H1 (cell line): ENCODE data around the gene MYL6. TPM values are rescaled to one million over a fixed set of nuclear protein-coding genes. Genes with fewer than 3 reads are reported as not detected.
A peak's percentile ranks its signal among the peaks of the same experiment; 100 is the strongest.

Experiments used
- CTCF ChIA-PET: fragments of 300-600 bp; sonication (Branson Sonifier 250); formaldehyde crosslinking; loops from one replicate; lab custom pipeline; 2021; ENCODE audit not compliant: partially characterized antibody; lab: Charles Lee
- POLR2A ChIA-PET: fragments of 300-600 bp; sonication (Branson Sonifier 250); formaldehyde crosslinking; loops from one replicate; lab custom pipeline; 2021; ENCODE audit warnings: inconsistent platforms; ENCODE audit not compliant: partially characterized antibody; lab: Charles Lee
- DNase-seq, 2 experiments: peaks; one replicate each; pipeline versions ENCODE4 v3.0.0 to v3.0.0-alpha.2; 2010 to 2022; ENCODE audit warnings: low spot score in 2 of 2, low read depth in 1 of 2, mixed read lengths in 1 of 2
- FAIRE-seq: peaks from 2 replicates; lab custom pipeline; 2011; peaks lifted over from hg19 to GRCh38; lab: Jason Lieb, UNC
- H2AFZ ChIP-seq: 2 replicates; pipeline ENCODE4 v1.8.1; 2012; ENCODE audit warnings: low read length, inconsistent platforms
- H2AK5ac ChIP-seq: 2 replicates; pipeline ENCODE4 v1.6.1; 2013; ENCODE audit warnings: low read depth, low read length
- H2BK120ac ChIP-seq: replicated peaks from 2 replicates; pipeline ENCODE3; 2013; ENCODE audit warnings: low read depth, low read length, inconsistent platforms
- H2BK12ac ChIP-seq: 2 replicates; pipeline ENCODE4 v1.6.1; 2013; ENCODE audit warnings: low read depth, low read length
- H2BK15ac ChIP-seq: 2 replicates; pipeline ENCODE4 v1.6.1; 2013; ENCODE audit warnings: low read length
- H2BK20ac ChIP-seq: 2 replicates; pipeline ENCODE4 v1.6.1; 2013; ENCODE audit warnings: low read length
- H2BK5ac ChIP-seq: 2 replicates; pipeline ENCODE4 v1.6.1; 2013; ENCODE audit warnings: low read depth, low read length
- H3K14ac ChIP-seq: 2 replicates; pipeline ENCODE4 v1.6.1; 2013; ENCODE audit warnings: inconsistent platforms; ENCODE audit not compliant: insufficient read length
- H3K18ac ChIP-seq: 2 replicates; pipeline ENCODE4 v1.6.1; 2013; ENCODE audit warnings: low read length; ENCODE audit errors: extremely low read depth
- H3K23ac ChIP-seq: 2 replicates; pipeline ENCODE4 v1.6.1; 2013; ENCODE audit warnings: inconsistent platforms; ENCODE audit not compliant: insufficient read length
- H3K23me2 ChIP-seq: 2 replicates; pipeline ENCODE4 v1.6.1; 2013; ENCODE audit warnings: low read depth, low read length
- H3K27ac ChIP-seq: 2 replicates; pipeline ENCODE4 v1.6.1; 2011; ENCODE audit warnings: low read depth, low read length, inconsistent platforms
- H3K27me3 ChIP-seq, 4 experiments: replicated peaks in 1 of 4; 1 replicate in 1 of 4; 2 replicates in 3 of 4; pipeline versions ENCODE4 v1.6.1 to v1.8.1; 2011 to 2013; ENCODE audit warnings: low read length in 3 of 4, mild to moderate bottlenecking in 3 of 4, inconsistent platforms in 2 of 4, mixed read lengths in 2 of 4, moderate library complexity in 1 of 4; ENCODE audit not compliant: control insufficient read depth in 3 of 4, insufficient read depth in 3 of 4; ENCODE audit errors: extremely low read depth in 1 of 4
- H3K36me3 ChIP-seq, 4 experiments: 2 replicates each; pipeline versions ENCODE4 v1.6.1 to v1.8.1; 2011 to 2013; ENCODE audit warnings: mild to moderate bottlenecking in 4 of 4, low read length in 3 of 4, moderate library complexity in 2 of 4, control low read depth in 1 of 4, inconsistent platforms in 1 of 4; ENCODE audit not compliant: insufficient read depth in 4 of 4, control insufficient read depth in 2 of 4
- H3K4ac ChIP-seq: replicated peaks from 2 replicates; pipeline ENCODE3; 2013; ENCODE audit warnings: low read length, low read depth, mixed read lengths, inconsistent platforms; ENCODE audit not compliant: insufficient read length
- H3K4me1 ChIP-seq, 4 experiments: replicated peaks in 1 of 4; 1 replicate in 1 of 4; 2 replicates in 3 of 4; pipeline versions ENCODE4 v1.6.1 to v1.8.1; 2011 to 2013; ENCODE audit warnings: low read length in 3 of 4, inconsistent platforms in 2 of 4, mixed read lengths in 1 of 4; ENCODE audit not compliant: insufficient read depth in 4 of 4, control insufficient read depth in 3 of 4
- H3K4me2 ChIP-seq, 2 experiments: 2 replicates each; pipeline versions ENCODE4 v1.6.1 to v1.8.1; 2011 to 2013; ENCODE audit warnings: low read depth in 2 of 2, low read length in 2 of 2, control low read depth in 1 of 2, inconsistent platforms in 1 of 2, mild to moderate bottlenecking in 1 of 2; ENCODE audit not compliant: insufficient read depth in 1 of 2
- H3K4me3 ChIP-seq, 4 experiments: fragments of 200-600, 300-600 bp in 1 of 4; sonication (generic), shearing (Covaris generic), sonication (Bioruptor Twin) in 1 of 4; 2 replicates each; pipeline versions ENCODE4 v1.5.1 to v1.8.1; 2011 to 2016; ENCODE audit warnings: low read length in 4 of 4, low read depth in 3 of 4, control low read depth in 2 of 4, inconsistent platforms in 2 of 4, mild to moderate bottlenecking in 2 of 4, mixed read lengths in 1 of 4, moderate library complexity in 1 of 4; ENCODE audit not compliant: insufficient read depth in 2 of 4; ENCODE audit errors: extremely low read depth in 1 of 4
- H3K56ac ChIP-seq: replicated peaks from 2 replicates; pipeline ENCODE3; 2013; ENCODE audit warnings: low read depth, mild to moderate bottlenecking, mixed read lengths, low read length, inconsistent platforms; ENCODE audit not compliant: insufficient read length
- H3K79me1 ChIP-seq: 2 replicates; pipeline ENCODE4 v1.6.1; 2013; ENCODE audit warnings: low read depth, low read length, control low read depth
- H3K79me2 ChIP-seq, 2 experiments: 2 replicates each; pipeline versions ENCODE4 v1.6.1 to v1.8.1; 2012 to 2013; ENCODE audit warnings: low read length in 2 of 2, mild to moderate bottlenecking in 2 of 2, inconsistent platforms in 1 of 2; ENCODE audit not compliant: insufficient read depth in 2 of 2, control insufficient read depth in 1 of 2
- H3K9ac ChIP-seq, 4 experiments: replicated peaks in 1 of 4; 1 replicate in 1 of 4; 2 replicates in 3 of 4; pipeline versions ENCODE4 v1.6.1 to v1.8.1; 2011 to 2013; ENCODE audit warnings: low read depth in 3 of 4, low read length in 3 of 4, control low read depth in 2 of 4, mild to moderate bottlenecking in 2 of 4, moderate library complexity in 2 of 4, inconsistent platforms in 1 of 4; ENCODE audit errors: extremely low read depth in 1 of 4
- H3K9me3 ChIP-seq, 2 experiments: 2 replicates each; pipeline versions ENCODE4 v1.6.1 to v1.8.1; 2012 to 2013; ENCODE audit warnings: mild to moderate bottlenecking in 2 of 2, moderate library complexity in 2 of 2, control low read depth in 1 of 2, inconsistent platforms in 1 of 2, low read depth in 1 of 2, low read length in 1 of 2, mixed read lengths in 1 of 2; ENCODE audit not compliant: insufficient read depth in 2 of 2
- H4K20me1 ChIP-seq, 2 experiments: replicated peaks in 1 of 2; 2 replicates each; pipeline versions ENCODE3 to v1.8.1; 2011 to 2013; ENCODE audit warnings: inconsistent platforms in 2 of 2, low read length in 2 of 2, mild to moderate bottlenecking in 1 of 2; ENCODE audit not compliant: insufficient read depth in 2 of 2, control insufficient read depth in 1 of 2
- H4K5ac ChIP-seq: 2 replicates; pipeline ENCODE4 v1.6.1; 2013; ENCODE audit warnings: low read length, low read depth, mixed read lengths, inconsistent platforms; ENCODE audit not compliant: insufficient read length
- H4K8ac ChIP-seq: 2 replicates; pipeline ENCODE4 v1.8.0; 2013; ENCODE audit warnings: mild to moderate bottlenecking, moderate library complexity, low read length, inconsistent platforms; ENCODE audit not compliant: insufficient read depth; ENCODE audit errors: extremely low read depth
- H4K91ac ChIP-seq: replicated peaks from 2 replicates; pipeline ENCODE3; 2013; ENCODE audit warnings: low read length, mixed read lengths, inconsistent platforms; ENCODE audit not compliant: insufficient read length
- ATF3 ChIP-seq: IDR thresholded peaks from 2 replicates; pipeline ENCODE4 v1.6.1; 2011; ENCODE audit warnings: low read depth, mild to moderate bottlenecking, low read length; ENCODE audit not compliant: insufficient read depth
- BCL11A ChIP-seq, 2 experiments: IDR thresholded peaks; one replicate each; pipeline ENCODE4 v1.6.1; 2011; ENCODE audit warnings: low read depth in 2 of 2, low read length in 2 of 2, mild to moderate bottlenecking in 2 of 2
- CHD2 ChIP-seq: IDR thresholded peaks from 2 replicates; pipeline ENCODE4 v1.6.1; 2012; ENCODE audit warnings: low read length, improper control_type of control experiment
- E2F6 ChIP-seq: IDR thresholded peaks from 2 replicates; pipeline ENCODE4 v1.6.1; 2012; ENCODE audit warnings: inconsistent platforms
- GTF2F1 ChIP-seq: IDR thresholded peaks from 2 replicates; pipeline ENCODE4 v1.6.1; 2012; ENCODE audit warnings: low read depth, low read length, improper control_type of control experiment, borderline replicate concordance
- NRF1 ChIP-seq: IDR thresholded peaks from 2 replicates; pipeline ENCODE4 v1.6.1; 2011; ENCODE audit warnings: mild to moderate bottlenecking, low read depth, low read length, improper control_type of control experiment
- POLR2A ChIP-seq, 2 experiments: IDR thresholded peaks; 1 replicate in 1 of 2; 2 replicates in 1 of 2; pipeline ENCODE4 v1.6.1; 2011; ENCODE audit warnings: low read depth in 2 of 2, low read length in 2 of 2, mild to moderate bottlenecking in 2 of 2; ENCODE audit errors: control extremely low read depth in 1 of 2
- POLR2AphosphoS5 ChIP-seq: IDR thresholded peaks from 2 replicates; pipeline ENCODE4 v1.6.1; 2011; ENCODE audit warnings: low read depth, low read length
- SIRT6 ChIP-seq: IDR thresholded peaks from one replicate; pipeline ENCODE4 v1.7.1; 2012; ENCODE audit warnings: low read length, inconsistent platforms
- SP1 ChIP-seq: IDR thresholded peaks from 2 replicates; pipeline ENCODE4 v1.6.1; 2011; ENCODE audit warnings: low read depth, low read length
- WGBS, 2 experiments: shearing (Covaris generic) in 1 of 2; methylation state at CpG; one replicate each; pipeline versions ENCODE4 v1.1.6 to v1.1.7; 2013 to 2015; ENCODE audit warnings: low lambda C conversion rate in 2 of 2, mixed read lengths in 2 of 2, inconsistent platforms in 1 of 2, low coverage in 1 of 2, missing lambda C conversion rate in 1 of 2; ENCODE audit not compliant: insufficient replicate concordance in 2 of 2, insufficient coverage in 1 of 2, insufficient read length in 1 of 2; ENCODE audit errors: extremely low coverage in 1 of 2, missing lambda C conversion rate in 1 of 2; 5-methylcytosine and 5-hydroxymethylcytosine counted together
- polyA plus RNA-seq, 7 experiments: library from polyadenylated mRNA; depleted of rRNA in 3 of 7; stranded (reverse) in 5 of 7; unstranded in 2 of 7; fragments of >200 nt in 5 of 7; fragments of 200-250 nt in 2 of 7; gene quantifications; 1 replicate in 5 of 7; 2 replicates in 1 of 7; 4 replicates in 1 of 7; pipeline versions ENCODE4 v1.2.1 to v1.2.3, GENCODE V29; 2011 to 2013; ENCODE audit warnings: missing spikeins in 2 of 7, mixed read lengths in 2 of 7
- total RNA-seq: library from RNA; stranded (reverse); fragmentation: NEBNext Ultra II Directional; extraction: Animal tissue kit (Norgen Biotek cat#: 25700); gene quantifications from 2 replicates; pipeline ENCODE4 v1.2.1, GENCODE V29; 2021

Gene MYL6
- total and polyA plus RNA-seq, 2 of the 8 experiments (the other 6 are each of a cell fraction or from before 2014, with no cell fraction given) = 1,130 to 2,279 TPM

GRCh38 chr12:56163533-56164344 lies 5.6 kb downstream of the MYL6 start:
- DNase-seq = no peak
- no peak overlapping the region for H2AFZ ChIP-seq
- H4K5ac ChIP-seq = no peak overlapping the region
- no peak overlapping the region for H3K18ac ChIP-seq
- no peaks in the 10 kb centered on the region for H3K27me3 ChIP-seq
- no peak overlapping the region for H2BK5ac ChIP-seq
- no peak overlapping the region for H3K4me3 ChIP-seq
- no peak overlapping the region for H4K91ac ChIP-seq
- no peaks in the 10 kb centered on the region for H3K9me3 ChIP-seq
- H2BK12ac ChIP-seq = no peak overlapping the region
- H3K56ac ChIP-seq = no peak overlapping the region
- H3K14ac ChIP-seq = no peak overlapping the region
- H4K20me1 ChIP-seq = peaks cover 11 to 23% of the 10 kb centered on the region in 2 experiments
- H3K4ac ChIP-seq = no peak overlapping the region
- H2AK5ac ChIP-seq = no peak overlapping the region
- CTCF ChIA-PET = interaction anchor here (0.8 to 6.8 kb wide), 11 partner anchors 11 to 1018 kb away, joined by 3 to 47 read pairs (median 7); partner anchors contain the start of genes COQ10A, ESYT1, MYL6B and RNF41
- TF ChIP-seq BCL11A (IDR thresholded peaks at IDR 0.05; ENCODE audit: low read depth in 2 of 2, low read length in 2 of 2) (no peak), SP1 (no peak), GTF2F1 (no peak), SIRT6 (peak; percentile 35), CHD2 (0 out of 2 replicates have a peak, but pooled peaks have one; percentile 10), E2F6 (no peak), POLR2A (IDR thresholded peaks at IDR 0.05; ENCODE audit: control extremely low read depth in 1 of 2, low read depth in 2 of 2, low read length in 2 of 2) (peak; percentile 45), ATF3 (no peak), POLR2AphosphoS5 (peak; percentile 95), NRF1 (0 out of 2 replicates have a peak, but pooled peaks have one; percentile 4)
- TF ChIP-seq, all 59 proteins: peak for 5
- 84% methylated on average over 9 of the region's 11 CpGs; no CpG with 5 or more reads in 1 of the 2 experiments for WGBS, 2 experiments
- Histone ChIP-seq H3K23me2 (peaks cover 12% of the 10 kb centered on the region), H2BK20ac (no peak overlapping the region), H3K23ac (no peak overlapping the region), H3K27ac (no peak overlapping the region), H4K8ac (peak overlapping the region; percentile 62; the same call in 1 of the 2 replicates), H3K4me2 (no peak overlapping the region; a peak in 1 of 4 replicates), H3K79me1 (peaks cover 3% of the 10 kb centered on the region; the same call in 1 of the 2 replicates), H2BK120ac (no peak overlapping the region), H2BK15ac (no peak overlapping the region), H3K4me1 (peaks cover 3 to 28% (median 16%) of the 10 kb centered on the region in 4 experiments), H3K79me2 (peaks cover 3 to 20% of the 10 kb centered on the region in 2 experiments), H3K9ac (no peak overlapping the region), H3K36me3 (peaks cover 39 to 83% (median 67%) of the 10 kb centered on the region in 4 experiments)
- FAIRE-seq = no peak
- POLR2A ChIA-PET = interaction anchor here (1.0 to 15.6 kb wide), 14 partner anchors 10 to 238 kb away, joined by 3 to 656 read pairs (median 18); partner anchors contain the start of genes ERBB3, PA2G4, RNF41 and SMARCC2
